ENCODE measurements around the gene CTCFL.

- TF ChIP-seq REST (IDR thresholded peaks at IDR 0.05; ENCODE audit: low read depth) = no peak
- TF ChIP-seq TCF12 (IDR thresholded peaks at IDR 0.05; ENCODE audit: low read depth) = no peak
- TF ChIP-seq MAX (IDR thresholded peaks at IDR 0.05) = no peak
- TF ChIP-seq TEAD4 (IDR thresholded peaks at IDR 0.05) = no peak
- no peak for TF ChIP-seq ZBTB7A (IDR thresholded peaks at IDR 0.05; ENCODE audit: low read depth)
- no peak for TF ChIP-seq YY1 (IDR thresholded peaks at IDR 0.05; ENCODE audit: low read depth)
Observed at GRCh38 chr20:57553376-57554018, 28.6 kb upstream of the CTCFL start.
